DND-41 (cell line): ENCODE measurements around the gene WBP2NL.

Experiments used
- ATAC-seq: fragments of 200-7000 bp; cut with Tn5 transposase; 3 replicates; pipeline ENCODE4 v1.9.1; 2021; ENCODE audit warnings: low read depth; ENCODE audit not compliant: insufficient read depth
- DNase-seq: peaks from one replicate; pipeline ENCODE4 v3.0.0-alpha.2; 2020
- H2AFZ ChIP-seq: 2 replicates; pipeline ENCODE4 v1.6.0; 2012; ENCODE audit warnings: low read depth, low read length
- H3K27ac ChIP-seq: 2 replicates; pipeline ENCODE4 v1.5.1; 2012; ENCODE audit warnings: low read length, inconsistent platforms
- H3K27me3 ChIP-seq: fragments of 200-600 bp; sonication (generic); 2 replicates; pipeline ENCODE4 v1.6.0; 2012; ENCODE audit warnings: low read length, mild to moderate bottlenecking, inconsistent platforms; ENCODE audit not compliant: insufficient read depth, poor library complexity
- H3K36me3 ChIP-seq: 2 replicates; pipeline ENCODE4 v1.5.1; 2012; ENCODE audit warnings: low read length, inconsistent platforms; ENCODE audit not compliant: insufficient read depth
- H3K4me1 ChIP-seq: 2 replicates; pipeline ENCODE4 v1.5.1; 2012; ENCODE audit warnings: mild to moderate bottlenecking, low read length; ENCODE audit not compliant: insufficient read depth
- H3K4me2 ChIP-seq: 2 replicates; pipeline ENCODE4 v1.6.0; 2012; ENCODE audit warnings: mild to moderate bottlenecking, moderate library complexity, low read length, inconsistent platforms; ENCODE audit not compliant: insufficient read depth
- H3K4me3 ChIP-seq, 2 experiments: fragments of 200-600 bp in 1 of 2; shearing (Covaris generic) in 1 of 2; 2 replicates each; pipeline ENCODE4 v1.5.1; 2012 to 2016; ENCODE audit warnings: inconsistent platforms in 2 of 2, low read length in 2 of 2, mild to moderate bottlenecking in 2 of 2, low read depth in 1 of 2, moderate library complexity in 1 of 2
- H3K79me2 ChIP-seq: 2 replicates; pipeline ENCODE4 v1.6.0; 2012; ENCODE audit warnings: low read length, inconsistent platforms; ENCODE audit not compliant: insufficient read depth
- H3K9ac ChIP-seq: 2 replicates; pipeline ENCODE4 v1.6.0; 2012; ENCODE audit warnings: low read depth, mild to moderate bottlenecking, inconsistent platforms, low read length, moderate library complexity
- H3K9me3 ChIP-seq: 2 replicates; pipeline ENCODE4 v1.5.1; 2012; ENCODE audit warnings: low read length, moderate library complexity, mild to moderate bottlenecking, inconsistent platforms; ENCODE audit not compliant: insufficient read depth, severe bottlenecking
- H4K20me1 ChIP-seq: 2 replicates; pipeline ENCODE4 v1.6.0; 2012; ENCODE audit warnings: low read length; ENCODE audit not compliant: insufficient read depth
- CTCF ChIP-seq: IDR thresholded peaks from 2 replicates; pipeline ENCODE4 v1.5.1; 2012; ENCODE audit warnings: borderline replicate concordance, low read length, moderate library complexity, mild to moderate bottlenecking; ENCODE audit not compliant: poor library complexity, severe bottlenecking; ENCODE audit errors: extremely low read depth
- EZH2 ChIP-seq: IDR thresholded peaks from 3 replicates; pipeline ENCODE4 v1.6.1; 2012; ENCODE audit warnings: borderline replicate concordance, low read depth, mild to moderate bottlenecking, moderate library complexity, low read length, inconsistent platforms; ENCODE audit not compliant: severe bottlenecking

The WBP2NL gene

GRCh38 chr22:42039271-42039670 lies 40.7 kb downstream of the WBP2NL start:
- Histone ChIP-seq H3K4me2 (no peak overlapping the region), H4K20me1 (no peaks in the 10 kb centered on the region), H3K36me3 (no peaks in the 10 kb centered on the region), H3K27me3 (no peaks in the 10 kb centered on the region), H3K4me3 (no peak overlapping the region), H3K79me2 (no peaks in the 10 kb centered on the region), H3K4me1 (no peaks in the 10 kb centered on the region), H2AFZ (no peak overlapping the region), H3K27ac (no peak overlapping the region), H3K9ac (no peak overlapping the region), H3K9me3 (peaks cover 12% of the 10 kb centered on the region)
- no peak for DNase-seq
- ATAC-seq: no peak
- no peak for TF ChIP-seq CTCF
- TF ChIP-seq EZH2: no peak

GRCh38 chr22:42041784-42042183 lies 43.2 kb downstream of the WBP2NL start:
- Histone ChIP-seq H3K4me2 (no peak overlapping the region), H3K27ac (no peak overlapping the region), H4K20me1 (no peaks in the 10 kb centered on the region), H3K27me3 (no peaks in the 10 kb centered on the region), H3K4me1 (no peaks in the 10 kb centered on the region), H3K36me3 (no peaks in the 10 kb centered on the region), H3K9ac (no peak overlapping the region), H3K4me3 (no peak overlapping the region), H2AFZ (no peak overlapping the region), H3K9me3 (peaks cover 9% of the 10 kb centered on the region), H3K79me2 (no peaks in the 10 kb centered on the region)
- no peak for TF ChIP-seq CTCF
- TF ChIP-seq EZH2: no peak
- no peak for ATAC-seq
- no peak for DNase-seq

- no peak overlapping the region for H3K4me2 ChIP-seq
- H3K27me3 ChIP-seq: no peaks in the 10 kb centered on the region
- no peaks in the 10 kb centered on the region for H3K4me1 ChIP-seq
- H2AFZ ChIP-seq: no peak overlapping the region
- H4K20me1 ChIP-seq: no peaks in the 10 kb centered on the region
- DNase-seq (no peak), ATAC-seq (no peak)
- H3K79me2 ChIP-seq: no peaks in the 10 kb centered on the region
- no peak overlapping the region for H3K4me3 ChIP-seq
- H3K27ac ChIP-seq: no peak overlapping the region
- H3K9ac ChIP-seq: no peak overlapping the region
- TF ChIP-seq CTCF (no peak), EZH2 (no peak)
- H3K9me3 ChIP-seq: no peaks in the 10 kb centered on the region
- no peaks in the 10 kb centered on the region for H3K36me3 ChIP-seq
Observed at GRCh38 chr22:42050641-42051180, 52.1 kb downstream of the WBP2NL start.

GRCh38 chr22:42052765-42053164 lies 54.2 kb downstream of the WBP2NL start:
- Histone ChIP-seq H3K4me3 (no peak overlapping the region), H3K79me2 (no peaks in the 10 kb centered on the region), H3K27me3 (no peaks in the 10 kb centered on the region), H3K4me2 (no peak overlapping the region), H4K20me1 (no peaks in the 10 kb centered on the region), H3K9ac (no peak overlapping the region), H3K36me3 (no peaks in the 10 kb centered on the region), H3K27ac (no peak overlapping the region), H3K4me1 (no peaks in the 10 kb centered on the region), H3K9me3 (peaks cover 6% of the 10 kb centered on the region), H2AFZ (no peak overlapping the region)
- no peak for TF ChIP-seq CTCF
- no peak for TF ChIP-seq EZH2
- DNase-seq: no peak
- ATAC-seq: no peak
